ENCODE data around the gene HS6ST3.

DNA sequence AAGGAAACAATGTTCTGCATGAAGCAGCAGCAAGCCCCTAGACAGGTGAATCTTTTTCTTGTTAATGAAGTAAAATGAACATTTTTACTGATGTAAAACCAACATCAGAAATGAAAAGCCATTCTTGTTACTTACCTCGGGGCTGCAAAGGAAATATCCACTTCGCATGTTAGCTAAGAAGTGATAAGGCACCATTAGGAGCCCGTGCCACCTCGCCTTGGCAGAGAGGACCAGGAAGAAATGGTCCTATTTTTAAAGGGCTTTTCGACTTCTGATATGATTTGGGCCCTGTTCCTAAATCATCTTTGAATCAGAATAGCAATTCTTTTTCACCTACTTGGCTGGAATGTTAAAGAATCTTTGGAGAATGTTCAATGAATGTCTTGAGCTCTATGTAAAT, 721.1 kb downstream of the HS6ST3 start:
- TF ChIP-seq, protein P1, sequence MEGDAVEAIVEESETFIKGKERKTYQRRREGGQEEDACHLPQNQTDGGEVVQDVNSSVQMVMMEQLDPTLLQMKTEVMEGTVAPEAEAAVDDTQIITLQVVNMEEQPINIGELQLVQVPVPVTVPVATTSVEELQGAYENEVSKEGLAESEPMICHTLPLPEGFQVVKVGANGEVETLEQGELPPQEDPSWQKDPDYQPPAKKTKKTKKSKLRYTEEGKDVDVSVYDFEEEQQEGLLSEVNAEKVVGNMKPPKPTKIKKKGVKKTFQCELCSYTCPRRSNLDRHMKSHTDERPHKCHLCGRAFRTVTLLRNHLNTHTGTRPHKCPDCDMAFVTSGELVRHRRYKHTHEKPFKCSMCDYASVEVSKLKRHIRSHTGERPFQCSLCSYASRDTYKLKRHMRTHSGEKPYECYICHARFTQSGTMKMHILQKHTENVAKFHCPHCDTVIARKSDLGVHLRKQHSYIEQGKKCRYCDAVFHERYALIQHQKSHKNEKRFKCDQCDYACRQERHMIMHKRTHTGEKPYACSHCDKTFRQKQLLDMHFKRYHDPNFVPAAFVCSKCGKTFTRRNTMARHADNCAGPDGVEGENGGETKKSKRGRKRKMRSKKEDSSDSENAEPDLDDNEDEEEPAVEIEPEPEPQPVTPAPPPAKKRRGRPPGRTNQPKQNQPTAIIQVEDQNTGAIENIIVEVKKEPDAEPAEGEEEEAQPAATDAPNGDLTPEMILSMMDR (IDR thresholded peaks at IDR 0.05) = no peak
- no peak for TF ChIP-seq POLR2A (IDR thresholded peaks at IDR 0.05)

Measured in adrenal gland (tissue), 5 donors.